Superior temporal gyrus (tissue), 1 donor: ENCODE data around the gene RPS6KA5.
"Not testable (repeated sequence)": the region's sequence is repeated elsewhere in the genome, so short reads cannot be mapped to it uniquely, and the experiment has no call there.

Experiments
- DNase-seq: peaks from one replicate; pipeline ENCODE4 v3.0.0-alpha.2; 2016; ENCODE audit errors: extremely low spot score

The RPS6KA5 gene

GRCh38 chr14:91027561-91027960 lies 32.9 kb downstream of the RPS6KA5 start:
- no peak for DNase-seq

- not testable (repeated sequence) for DNase-seq
These were observed 37.8 kb downstream of the RPS6KA5 start for GRCh38 chr14:91022622-91023028.

- DNase-seq: no peak
These were observed 38.3 kb downstream of the RPS6KA5 start for GRCh38 chr14:91021991-91022621.

GRCh38 chr14:91021115-91021514 lies 39.3 kb downstream of the RPS6KA5 start:
- DNase-seq: no peak

GRCh38 chr14:91019673-91020072 lies 40.8 kb downstream of the RPS6KA5 start:
- DNase-seq: no peak

- DNase-seq: no peak
These were observed 42.0 kb downstream of the RPS6KA5 start for GRCh38 chr14:91018481-91018880.

GRCh38 chr14:91016800-91017410 lies 43.5 kb downstream of the RPS6KA5 start:
- DNase-seq: no peak

GRCh38 chr14:91015435-91015834 lies 45.0 kb downstream of the RPS6KA5 start:
- no peak for DNase-seq

- no peak for DNase-seq
These were observed 48.4 kb downstream of the RPS6KA5 start for GRCh38 chr14:91012045-91012444.

- no peak for DNase-seq
These were observed 50.3 kb downstream of the RPS6KA5 start for GRCh38 chr14:91010153-91010533.

- no peak for DNase-seq
These were observed 50.8 kb downstream of the RPS6KA5 start for GRCh38 chr14:91009501-91010152.

GRCh38 chr14:91008759-91009409 lies 51.6 kb downstream of the RPS6KA5 start:
- DNase-seq: no peak

GRCh38 chr14:91005716-91006115 lies 54.7 kb downstream of the RPS6KA5 start:
- DNase-seq: no peak

- DNase-seq: no peak
These were observed 55.5 kb downstream of the RPS6KA5 start for GRCh38 chr14:91004987-91005386.

- DNase-seq: peak; percentile 80
These were observed 61.1 kb downstream of the RPS6KA5 start for GRCh38 chr14:90999299-90999698.

- DNase-seq: no peak
These were observed 63.5 kb downstream of the RPS6KA5 start for GRCh38 chr14:90996967-90997366.

GRCh38 chr14:90995785-90996184 lies 64.7 kb downstream of the RPS6KA5 start:
- no peak for DNase-seq

- no peak for DNase-seq
These were observed 66.6 kb downstream of the RPS6KA5 start for GRCh38 chr14:90993792-90994191.

GRCh38 chr14:90991690-90992443 lies 68.6 kb downstream of the RPS6KA5 start:
- DNase-seq: no peak

GRCh38 chr14:90990141-90990540 lies 70.3 kb downstream of the RPS6KA5 start:
- no peak for DNase-seq

- no peak for DNase-seq
These were observed 73.3 kb downstream of the RPS6KA5 start for GRCh38 chr14:90987140-90987539.

GRCh38 chr14:90986510-90986909 lies 73.9 kb downstream of the RPS6KA5 start:
- no peak for DNase-seq
